MV-4-11 (cell line): ENCODE results near the gene SCAMP2.

Source experiments
- DNase-seq: peaks from one replicate; lab custom pipeline; 2025; lab: John Stamatoyannopoulos, UW

The SCAMP2 gene

DNA sequence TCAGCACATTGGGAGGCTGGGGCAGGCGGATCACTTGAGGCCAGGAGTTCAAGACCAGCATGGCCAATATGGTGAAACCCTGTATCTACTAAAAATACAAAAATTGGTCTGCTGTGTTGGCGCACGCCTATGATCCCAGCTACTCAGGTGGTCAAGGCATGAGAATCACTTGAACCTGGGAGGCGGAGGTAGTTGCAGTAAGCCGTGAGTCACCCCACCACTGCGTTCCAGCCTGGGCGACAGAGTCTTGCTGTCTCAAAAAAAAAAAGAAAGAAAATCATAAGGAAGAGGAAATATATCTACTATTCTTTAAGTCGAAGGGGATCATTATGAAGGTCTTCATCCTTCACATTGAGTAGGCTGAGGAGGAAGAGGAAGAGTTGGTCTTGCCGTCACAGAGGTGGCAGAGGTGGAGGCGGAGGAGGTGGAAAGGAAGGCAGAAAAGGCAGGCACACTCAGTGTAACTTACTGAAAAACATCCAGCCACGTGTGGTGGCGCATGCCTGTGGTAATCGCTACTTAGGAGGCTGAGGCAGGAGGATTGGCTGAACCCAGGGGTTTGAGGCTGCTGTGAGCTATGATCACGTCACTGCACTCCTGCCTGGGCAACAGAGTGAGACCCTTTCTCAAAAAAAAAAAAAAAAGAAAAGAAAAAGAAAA, 77.1 kb downstream of the SCAMP2 start:
- DNase-seq, result no peak

DNA sequence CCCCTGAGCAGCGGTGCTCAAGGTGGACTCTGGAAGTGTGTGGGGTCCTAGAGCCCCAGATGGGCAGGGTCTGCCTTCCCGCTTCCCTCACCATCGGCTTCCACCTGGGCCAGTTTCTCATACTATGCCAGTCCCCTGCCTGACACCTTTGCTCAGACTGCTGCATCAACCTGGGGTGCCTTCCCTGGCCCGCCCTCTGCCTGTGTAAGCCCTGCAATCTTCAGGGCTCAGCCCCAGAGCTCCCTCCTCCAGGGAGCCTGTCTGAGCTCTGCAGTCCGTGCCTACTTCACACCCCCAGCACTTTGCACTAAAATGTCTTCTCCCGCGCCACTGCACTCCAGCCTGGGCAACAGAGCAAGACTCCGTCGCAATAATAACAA, 78.2 kb downstream of the SCAMP2 start:
- no peak for DNase-seq

DNA sequence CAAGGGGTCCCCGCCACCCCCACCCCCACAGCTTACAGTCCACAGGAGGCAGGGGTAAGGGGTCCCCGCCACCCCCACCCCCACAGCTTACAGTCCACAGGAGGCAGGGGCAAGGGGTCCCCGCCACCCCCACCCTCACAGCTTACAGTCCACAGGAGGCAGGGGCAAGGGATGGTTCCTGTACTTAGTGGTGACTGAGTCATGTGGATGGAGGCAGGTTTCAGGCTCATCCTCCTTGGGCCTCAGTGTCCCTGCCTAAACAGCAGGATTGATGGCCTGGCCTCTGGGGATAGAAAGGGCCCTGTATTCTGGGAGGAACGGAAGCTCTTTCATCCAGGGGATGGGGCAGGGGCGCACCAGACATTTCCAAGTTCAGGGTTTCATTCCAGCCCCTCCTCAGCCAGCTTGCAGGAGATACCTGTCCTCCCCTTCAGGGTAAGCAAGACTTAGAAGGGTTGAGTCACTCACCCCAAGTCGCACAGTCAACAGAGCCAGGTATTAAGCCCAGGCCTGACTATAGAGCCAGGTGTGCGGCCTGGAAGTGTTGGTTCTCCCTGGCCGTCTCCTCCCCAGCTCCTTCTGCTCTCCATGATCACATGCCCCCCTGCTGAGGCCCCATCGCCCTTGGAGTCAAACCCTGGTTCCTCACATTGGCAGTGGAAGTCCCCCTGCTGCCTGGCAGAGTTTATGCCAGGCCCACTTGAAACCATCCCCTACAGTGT, 78.8 kb downstream of the SCAMP2 start:
- no peak for DNase-seq
